Glomerular endothelial cell (primary cell): Measurements from ENCODE around the gene KATNAL1. TPM values are rescaled to one million over a fixed set of nuclear protein-coding genes. Genes with fewer than 3 reads are reported as not detected.
"Not testable (repeated sequence)": the region's sequence is repeated elsewhere in the genome, so short reads cannot be mapped to it uniquely, and the experiment has no call there.

ENCODE experiments used
- DNase-seq: peaks from one replicate; pipeline ENCODE4 v3.0.0-alpha.2; 2011; ENCODE audit warnings: low read depth, low spot score; ENCODE audit errors: extremely low read depth
- total RNA-seq: library from RNA; depleted of rRNA; stranded (reverse); fragments of >200 nt; gene quantifications from 2 replicates; pipeline ENCODE4 v1.2.3, GENCODE V29; 2015

KATNAL1 gene
- total RNA-seq, 1 donor from 2014 or later: 22.2 TPM

DNA sequence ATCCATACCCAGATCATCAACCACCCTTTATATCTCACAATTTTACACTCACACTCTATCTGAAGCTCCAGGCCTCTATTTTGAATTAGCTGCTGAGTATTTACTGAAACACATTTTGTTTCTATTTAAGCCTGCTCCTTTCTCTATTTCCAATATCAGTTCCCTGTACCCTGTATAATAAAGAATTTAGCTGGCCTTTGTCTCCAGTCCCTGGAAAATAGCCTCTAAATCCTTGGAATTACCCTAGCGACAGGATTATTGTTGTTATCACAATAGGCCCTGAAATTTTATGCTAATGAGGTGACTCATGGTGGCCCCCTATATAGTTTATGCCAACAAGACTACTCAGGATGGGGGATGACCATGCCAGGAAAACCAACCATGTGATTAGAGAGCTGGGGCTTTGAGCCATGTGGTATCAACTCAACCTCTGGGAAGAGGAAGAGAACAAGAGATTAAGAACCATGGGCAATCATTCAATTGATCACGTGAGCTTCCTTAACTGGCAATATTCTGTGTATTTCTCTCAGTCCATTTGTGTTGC is 72.7 kb downstream of the KATNAL1 start:
- DNase-seq: peak; percentile 78

DNA sequence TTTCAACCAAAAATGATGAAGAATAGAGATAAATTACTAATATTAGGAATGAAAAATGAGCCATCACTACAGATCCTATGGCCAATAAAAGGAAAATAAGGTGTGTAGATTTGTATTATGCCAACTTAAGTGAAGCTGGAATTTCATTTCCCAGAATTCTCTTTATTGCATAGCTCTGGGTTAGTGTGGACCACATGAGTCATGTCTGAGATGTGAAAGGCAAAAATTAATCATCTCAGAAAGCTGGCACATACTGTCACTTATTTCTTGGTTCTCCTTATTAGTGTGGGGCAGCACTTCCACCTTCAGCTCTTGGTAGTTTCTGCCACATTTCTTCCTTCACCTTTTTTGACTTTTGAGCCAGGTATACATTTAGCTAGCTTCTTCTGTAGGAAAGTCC is 82.6 kb downstream of the KATNAL1 start:
- no peak for DNase-seq

DNA sequence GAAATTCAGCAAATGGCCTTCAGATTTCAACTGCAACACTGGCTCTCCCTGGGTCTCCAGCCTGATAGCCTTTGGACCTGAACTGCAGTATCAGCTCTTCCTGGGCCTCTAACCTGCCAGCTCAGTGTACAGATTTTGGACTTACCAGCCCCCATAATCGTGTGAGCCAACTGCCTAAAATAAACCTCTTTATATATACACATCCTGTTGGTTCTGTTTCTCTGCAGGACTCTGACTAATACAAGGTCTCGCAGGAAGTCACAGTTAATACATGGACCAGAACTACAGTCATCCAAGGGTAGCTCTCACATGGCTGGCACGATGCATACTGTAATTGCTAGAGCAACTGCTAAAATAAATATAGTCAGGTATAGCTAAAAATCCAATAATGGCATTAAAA is 85.1 kb downstream of the KATNAL1 start:
- DNase-seq: no peak

DNA sequence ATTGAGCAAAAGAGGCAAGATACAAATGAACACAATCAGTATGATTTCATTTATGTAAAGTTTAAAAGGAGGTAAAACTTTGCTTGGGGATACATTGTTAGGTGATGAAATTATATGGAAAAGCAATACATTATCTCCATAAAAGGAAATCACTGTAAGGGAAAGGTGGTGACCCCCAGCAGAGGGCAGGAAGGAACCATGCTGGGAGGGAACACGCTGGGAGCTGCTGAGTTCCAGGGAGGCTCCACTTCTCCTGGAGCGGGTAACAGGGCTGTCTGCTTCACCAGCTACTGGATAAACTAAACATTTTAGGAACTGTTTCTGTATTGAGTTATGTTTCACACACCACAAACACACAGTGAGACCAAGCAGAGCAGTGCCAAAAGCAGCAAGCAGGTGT is 91.2 kb downstream of the KATNAL1 start:
- DNase-seq: no peak

DNA sequence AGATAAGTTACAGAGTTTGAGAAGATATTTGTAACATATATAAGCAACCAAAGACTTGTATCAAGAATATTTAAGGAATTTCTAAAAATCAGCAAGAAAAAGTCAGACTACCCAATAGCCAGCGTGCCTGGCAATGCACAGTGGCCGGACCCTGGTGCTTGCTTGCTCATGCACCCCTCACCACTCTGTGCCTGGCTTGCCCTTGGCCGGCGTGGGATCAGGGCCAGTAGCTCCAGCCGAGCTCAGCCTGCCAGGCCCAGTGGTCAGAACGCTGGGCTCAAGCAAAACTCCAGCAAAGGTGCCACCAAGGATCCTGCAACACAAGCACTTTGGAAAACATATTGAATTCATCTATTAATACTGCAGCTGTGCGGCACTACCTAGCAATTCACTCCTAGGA is 95.1 kb downstream of the KATNAL1 start:
- DNase-seq: no peak

DNA sequence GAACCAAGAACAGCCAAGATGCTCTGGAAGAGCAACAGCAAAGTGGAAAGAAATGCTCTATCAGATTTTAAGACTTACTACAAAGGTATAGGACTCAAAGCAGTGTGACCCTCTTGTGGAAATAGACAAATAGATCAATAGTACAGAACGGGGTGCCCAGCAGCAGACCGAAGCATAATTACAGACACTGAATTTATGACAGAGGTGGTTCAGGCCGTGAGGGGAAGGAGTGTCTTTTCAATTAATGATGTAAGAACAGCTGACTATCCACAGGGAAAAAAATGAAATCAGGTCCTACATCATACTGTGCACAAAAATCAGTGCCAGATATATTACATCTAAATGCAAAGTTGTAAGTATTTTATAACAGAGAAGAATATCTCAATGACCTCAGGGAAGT is 95.6 kb downstream of the KATNAL1 start:
- DNase-seq: no peak

DNA sequence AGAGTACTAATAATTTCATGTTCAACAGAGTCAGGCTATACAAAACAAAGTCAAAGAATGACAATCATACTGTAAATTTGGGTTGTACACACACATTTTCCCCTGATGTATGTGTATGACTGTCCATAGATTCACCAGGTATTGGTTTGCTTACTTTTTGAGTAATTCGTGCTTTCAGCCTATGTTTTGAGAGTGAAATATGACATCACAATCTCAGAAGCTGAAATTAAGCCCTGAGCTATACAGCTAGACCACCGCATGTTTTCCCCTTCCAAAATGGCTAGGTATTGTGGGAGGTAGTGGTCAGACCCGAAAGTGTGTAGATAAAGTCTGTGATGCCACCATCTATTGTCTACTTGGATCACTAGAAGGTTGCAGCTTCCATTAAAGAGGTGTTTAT is 102.8 kb downstream of the KATNAL1 start:
- DNase-seq: no peak

DNA sequence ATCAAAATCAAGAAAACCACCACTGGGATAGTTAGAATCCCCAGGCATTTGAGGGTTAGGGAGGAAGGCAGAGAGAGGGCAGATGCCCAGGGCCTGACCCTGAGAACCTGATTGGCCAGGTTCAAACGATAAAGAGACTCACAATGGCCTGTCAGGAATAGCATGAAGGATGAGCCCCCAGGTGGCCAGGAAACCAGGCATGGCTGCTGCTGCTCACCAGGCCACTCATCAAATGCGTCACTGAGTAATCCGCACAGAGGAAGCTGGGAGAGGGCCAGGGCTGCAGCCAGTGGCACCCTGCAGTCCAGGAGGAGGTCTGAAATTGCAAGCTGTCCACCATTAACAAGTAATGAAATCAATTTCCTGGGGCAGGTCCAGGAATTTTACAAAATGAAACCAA is 111.3 kb downstream of the KATNAL1 start:
- no peak for DNase-seq

DNA sequence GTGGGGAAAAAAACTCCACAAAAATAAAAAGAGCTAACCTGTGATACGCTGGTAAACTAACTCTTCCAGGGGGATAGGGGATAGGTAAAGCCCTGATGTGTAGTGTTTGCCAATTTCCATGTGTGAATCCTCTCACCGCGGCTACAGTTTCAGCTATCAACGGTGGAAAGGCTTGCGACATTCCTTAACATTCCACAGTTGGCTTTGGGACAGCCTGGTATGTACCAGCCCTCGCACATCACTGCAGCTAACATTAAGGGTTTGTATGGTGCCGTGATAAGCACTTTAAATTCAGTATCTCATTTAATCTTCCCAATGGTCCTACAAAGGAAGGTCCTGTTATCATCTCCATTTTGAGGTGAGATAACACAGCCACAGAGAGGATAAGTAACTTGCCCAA is 112.4 kb downstream of the KATNAL1 start:
- no peak for DNase-seq

DNA sequence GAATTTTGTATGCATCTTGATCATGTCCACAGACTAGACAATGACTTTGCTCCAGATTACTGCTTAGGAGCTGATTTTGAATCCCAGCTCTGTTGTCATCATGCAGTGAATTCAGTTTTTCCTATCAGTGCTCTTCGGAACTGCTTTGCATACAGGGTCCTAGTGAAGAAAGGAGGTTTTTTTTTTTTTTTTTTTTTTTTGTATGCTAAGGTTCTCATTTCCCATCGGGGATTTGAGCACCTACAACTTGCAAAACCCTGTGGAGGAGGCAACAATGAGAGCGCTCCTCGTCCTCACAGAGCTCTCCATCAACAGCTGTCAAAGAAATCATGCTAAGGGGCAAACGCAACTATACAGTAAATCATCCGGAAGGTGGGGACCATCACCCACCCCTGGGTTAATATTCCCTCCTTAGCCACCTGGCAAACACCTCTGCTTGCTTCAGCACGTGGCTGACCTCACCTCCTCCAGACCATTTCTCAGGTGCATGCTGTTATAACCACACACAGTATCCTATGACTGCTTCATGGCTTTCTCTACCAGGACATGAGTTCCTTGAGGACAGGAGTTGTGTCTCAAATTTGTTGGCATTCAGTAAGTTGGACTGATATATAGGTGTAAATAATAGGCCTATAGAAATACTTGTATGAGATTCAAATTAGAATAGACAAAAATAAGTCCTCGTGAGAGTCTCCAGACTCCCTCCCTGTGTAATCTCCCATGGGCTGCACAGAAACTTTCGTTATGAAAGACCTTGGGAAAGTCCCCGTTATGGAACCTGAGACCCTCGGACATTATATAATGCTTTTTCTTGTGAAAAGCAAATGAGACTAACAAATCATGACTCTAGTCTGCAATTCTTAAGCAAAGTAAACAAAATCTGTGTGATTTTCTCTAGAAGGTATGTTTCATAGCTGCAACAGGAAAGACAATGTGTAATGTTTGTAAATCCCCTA is 113.8 kb downstream of the KATNAL1 start:
- DNase-seq: no peak

DNA sequence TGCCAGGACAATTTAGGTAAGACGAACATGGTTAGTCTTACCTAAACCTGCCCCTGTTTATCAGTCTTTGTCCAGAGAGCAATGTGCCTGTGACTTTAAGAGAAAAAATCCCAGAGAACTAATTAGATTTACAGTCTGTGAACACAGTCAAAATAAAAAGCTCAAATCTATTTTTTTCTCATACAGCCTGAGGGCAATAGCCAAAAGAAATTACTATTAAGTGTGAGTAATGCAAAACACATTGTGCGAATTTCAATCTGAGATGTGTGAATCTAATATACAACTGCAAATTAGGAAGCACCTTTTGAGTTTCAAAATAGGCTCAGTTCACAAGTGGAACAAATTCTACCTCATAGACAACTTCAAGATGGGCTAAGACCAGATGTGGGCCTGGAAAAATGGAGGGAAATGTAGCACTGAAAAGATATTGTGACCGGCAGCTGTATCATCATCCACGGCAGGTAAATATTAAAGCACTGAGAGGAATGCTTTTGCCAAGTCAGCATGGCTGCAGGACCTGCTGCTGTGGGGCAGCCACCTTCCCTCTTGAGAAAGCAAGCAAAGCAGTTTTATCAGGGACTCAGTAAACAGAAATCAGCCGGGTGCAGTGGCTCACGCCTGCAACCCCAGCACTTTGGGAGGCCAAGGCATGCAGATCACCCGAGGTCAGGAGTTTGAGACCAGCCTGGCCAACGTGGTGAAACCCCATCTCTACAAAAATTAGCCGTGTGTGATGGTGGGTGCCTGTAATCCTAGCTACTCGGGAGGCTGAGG is 114.8 kb downstream of the KATNAL1 start:
- DNase-seq: no peak

DNA sequence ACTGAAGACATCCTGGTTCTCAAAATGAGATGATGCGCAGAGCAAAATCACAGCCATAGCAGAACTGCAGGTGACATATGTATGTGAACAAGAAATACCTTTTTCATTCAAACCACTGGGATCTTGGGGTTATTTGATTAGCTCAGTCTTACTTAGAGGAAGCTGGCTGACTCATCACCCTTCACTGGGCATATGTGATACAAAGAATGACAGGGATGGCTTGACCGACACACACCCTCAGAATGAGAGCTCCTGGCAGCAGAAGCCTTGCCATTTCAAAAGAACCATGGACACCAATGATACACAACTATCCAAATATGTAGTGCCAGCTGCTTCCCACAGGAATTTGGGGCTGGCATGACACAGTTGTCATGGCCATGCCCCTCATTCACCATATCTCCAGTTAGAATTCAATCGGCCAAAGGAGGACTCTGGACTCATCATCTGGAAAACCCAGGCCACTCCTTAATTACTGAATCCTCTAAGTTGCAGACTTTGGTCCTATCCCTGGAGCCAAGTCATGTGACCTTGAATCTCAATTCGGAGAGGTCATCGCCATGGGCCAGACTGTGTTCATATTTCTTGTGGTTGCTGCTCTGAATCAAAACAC is 115.8 kb downstream of the KATNAL1 start:
- DNase-seq: no peak

DNA sequence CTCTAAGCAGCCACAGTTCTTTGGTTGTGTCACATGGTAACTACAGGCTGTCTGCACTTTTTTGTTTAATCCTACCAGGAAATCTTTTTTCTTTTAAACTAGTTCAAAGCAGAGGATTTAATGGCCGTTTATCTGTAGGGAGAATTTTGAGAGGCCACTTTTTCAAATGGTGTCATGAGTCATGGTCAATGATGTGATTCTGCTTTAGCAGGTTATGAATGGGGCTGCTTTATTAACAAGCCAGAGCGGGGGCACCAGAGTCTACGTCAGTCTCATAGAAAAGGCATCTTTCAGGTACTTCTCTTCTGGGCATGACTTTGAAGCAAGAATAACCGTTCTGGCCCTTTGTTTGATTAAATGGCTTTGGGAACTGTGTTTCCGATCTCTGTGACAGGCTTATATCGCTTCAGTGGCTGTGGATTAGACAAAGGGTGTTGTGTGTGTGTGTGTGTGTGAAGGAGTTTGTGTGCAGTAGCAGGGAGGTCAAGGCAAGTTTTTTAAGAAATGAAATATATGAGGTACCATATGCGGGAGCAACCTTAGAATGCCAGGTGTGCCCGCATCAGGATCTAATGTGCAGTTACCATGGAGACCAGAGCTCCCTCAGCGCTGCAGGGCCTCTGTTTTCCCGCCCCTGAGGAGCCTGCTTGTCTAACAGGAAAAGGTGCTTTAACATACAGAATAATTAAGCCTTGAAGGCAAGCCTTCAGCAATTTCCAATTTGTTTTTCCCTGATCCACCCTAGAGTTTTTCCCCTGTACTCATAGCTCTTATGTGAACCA is 120.5 kb downstream of the KATNAL1 start:
- DNase-seq: no peak

DNA sequence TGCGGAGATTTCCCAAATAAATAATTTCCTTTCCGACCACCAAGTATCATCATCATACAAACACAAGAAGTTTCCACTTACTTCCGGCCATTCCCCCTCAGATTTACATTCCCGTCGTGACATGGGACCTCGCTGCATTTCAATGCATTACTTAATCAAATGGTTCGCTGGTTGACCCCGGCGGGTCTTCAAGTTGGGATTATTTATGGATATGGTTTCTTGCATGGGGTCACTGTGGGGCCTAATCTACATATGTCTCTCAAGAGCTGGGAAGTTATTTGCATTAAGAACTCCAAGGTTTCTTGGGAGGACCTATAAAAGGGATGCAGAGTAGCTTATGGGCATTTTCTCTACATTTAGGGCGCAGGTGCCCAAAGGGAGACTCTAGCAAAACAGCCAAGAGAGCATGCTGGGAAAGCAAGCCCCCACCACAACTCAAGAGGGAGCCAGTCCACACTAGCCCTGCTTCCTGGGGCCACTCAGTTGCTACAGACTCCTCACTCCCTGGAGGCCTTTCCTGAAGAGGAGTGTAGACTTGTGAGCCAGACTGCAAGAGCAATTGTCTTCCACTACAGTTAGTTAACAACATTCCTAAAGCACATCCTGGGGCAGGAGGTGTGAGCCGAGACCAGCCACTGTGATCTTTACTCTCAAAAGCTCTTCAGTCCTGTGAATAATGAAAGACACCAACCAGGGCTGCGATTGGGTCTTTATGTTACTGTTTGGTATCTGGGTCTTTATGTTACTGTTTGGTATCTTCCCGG is 125.3 kb downstream of the KATNAL1 start:
- DNase-seq: no peak

DNA sequence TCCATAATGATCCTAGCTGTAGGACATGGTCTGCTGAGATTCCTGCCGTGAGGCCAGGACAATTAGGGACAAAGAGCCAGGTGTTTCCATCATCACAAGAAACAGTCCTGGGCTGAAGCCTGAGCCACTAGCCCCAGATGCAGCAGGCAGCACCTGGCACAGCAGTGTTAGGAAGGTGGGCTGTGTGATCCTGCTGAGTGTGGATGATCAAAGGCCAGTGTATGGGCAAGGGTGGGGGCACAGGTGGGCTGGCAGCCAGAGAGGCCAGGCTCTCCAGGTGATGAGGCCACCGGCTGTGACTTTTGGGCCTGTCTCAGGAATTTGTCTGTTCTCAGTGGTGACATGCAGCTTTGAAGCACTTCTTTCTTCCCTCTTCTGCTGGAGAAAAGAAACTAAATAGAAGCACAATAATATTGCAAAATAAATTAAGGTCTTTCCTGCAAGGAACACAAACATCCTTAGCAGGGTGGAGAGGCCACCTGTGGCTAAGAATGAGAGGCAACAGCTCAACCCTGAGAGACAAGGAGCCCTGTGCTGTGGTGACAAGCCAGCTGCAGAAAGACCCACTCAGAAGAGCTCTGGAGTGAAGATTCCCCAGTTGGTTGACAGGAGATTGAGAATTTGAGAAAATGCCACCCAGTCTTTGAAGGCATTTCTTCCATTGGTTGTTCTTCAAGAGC is 127.6 kb downstream of the KATNAL1 start:
- no peak for DNase-seq

DNA sequence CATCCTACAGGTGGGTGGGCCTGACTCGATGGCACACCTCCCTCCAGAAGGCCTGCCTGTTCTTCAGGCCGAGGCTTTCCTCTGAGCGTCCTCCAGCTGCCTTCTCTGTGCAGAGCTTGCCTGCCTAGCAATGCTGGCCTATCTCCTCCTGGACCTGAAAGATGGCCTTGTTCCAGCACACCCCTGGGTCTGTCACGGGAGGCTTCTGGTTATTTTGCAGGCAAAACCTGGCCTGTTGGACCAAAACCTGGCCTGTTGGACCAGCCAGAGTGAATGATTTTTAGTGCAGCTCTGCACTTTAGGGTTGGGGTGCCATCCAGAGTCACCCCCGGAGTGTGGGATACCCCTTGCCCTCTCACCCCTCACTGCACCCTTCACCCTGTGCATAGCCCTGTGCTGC is 128.4 kb downstream of the KATNAL1 start:
- no peak for DNase-seq

DNA sequence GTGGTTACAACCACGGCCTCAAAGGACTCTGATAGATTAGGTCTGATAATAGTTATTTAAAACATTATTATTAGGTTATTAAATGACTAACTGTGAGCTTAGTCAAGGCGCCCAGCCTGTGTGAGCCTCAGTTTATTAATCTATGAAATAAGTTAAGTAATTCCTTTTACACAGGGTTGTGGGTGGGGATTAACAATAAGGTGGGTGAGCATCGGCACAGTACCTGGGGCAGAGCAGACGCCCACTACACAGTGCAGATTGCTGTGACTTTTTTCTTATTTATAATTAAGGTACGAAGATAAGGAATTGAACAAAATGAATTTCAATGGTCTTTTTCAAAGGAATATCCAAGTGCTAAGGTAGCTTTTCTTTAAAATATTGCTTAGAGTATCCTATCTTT is 132.2 kb downstream of the KATNAL1 start:
- no peak for DNase-seq

DNA sequence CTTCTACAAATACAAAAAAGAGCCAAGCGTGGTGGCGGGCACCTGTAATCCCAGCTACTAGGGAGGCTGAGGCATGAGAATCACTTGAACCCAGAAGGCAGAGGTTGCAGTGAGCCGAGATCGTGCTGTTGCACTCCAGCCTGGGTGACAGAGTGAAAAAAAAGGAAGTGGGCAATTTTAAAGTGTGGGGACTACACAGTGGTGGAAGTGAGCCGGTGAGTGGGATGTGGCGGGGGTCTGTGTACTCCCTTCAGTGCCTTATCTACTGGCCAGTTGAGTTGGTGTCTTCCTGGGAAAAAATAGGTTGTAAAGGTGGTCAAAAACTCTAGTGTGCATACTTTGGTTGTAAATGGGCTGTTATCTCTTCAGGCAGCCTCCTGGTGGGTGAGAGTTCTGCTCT is 133.1 kb downstream of the KATNAL1 start:
- not testable (repeated sequence) for DNase-seq

DNA sequence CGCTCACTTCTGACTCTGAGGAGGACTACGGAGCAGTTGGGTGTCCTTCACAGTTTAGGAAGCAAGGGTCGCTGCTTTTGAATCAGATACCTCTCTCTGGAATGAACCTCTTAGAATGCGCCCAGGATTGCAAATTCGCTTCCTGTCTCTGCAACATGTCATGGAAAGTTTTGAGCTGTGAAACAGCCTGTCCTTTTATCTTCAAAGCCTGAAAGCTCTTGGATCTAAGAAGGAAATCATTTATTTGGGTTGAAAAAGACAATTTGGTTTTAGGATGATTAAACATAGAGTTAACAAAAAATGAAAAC is 134.1 kb downstream of the KATNAL1 start:
- no peak for DNase-seq
